NCI-H345 (cell line): ENCODE results near the gene TCP11.
A peak's percentile ranks its signal among the peaks of the same experiment; 100 is the strongest.

Experiments used
- DNase-seq: peaks from one replicate; lab custom pipeline; 2025; lab: John Stamatoyannopoulos, UW

TCP11 gene

GRCh38 chr6:35173044-35173426, 31.9 kb upstream of the TCP11 start:
- DNase-seq: no peak

- no peak for DNase-seq
Observed at GRCh38 chr6:35170891-35171290, 29.8 kb upstream of the TCP11 start.

GRCh38 chr6:35170166-35170565, 29.0 kb upstream of the TCP11 start:
- no peak for DNase-seq

- peak; percentile 17 for DNase-seq
Observed at GRCh38 chr6:35168461-35168861, 27.3 kb upstream of the TCP11 start.

GRCh38 chr6:35167505-35167904, 26.4 kb upstream of the TCP11 start:
- no peak for DNase-seq

GRCh38 chr6:35166520-35166919, 25.4 kb upstream of the TCP11 start:
- DNase-seq: peak; percentile 45

GRCh38 chr6:35166116-35166515, 25.0 kb upstream of the TCP11 start:
- DNase-seq: no peak

GRCh38 chr6:35165630-35166071, 24.5 kb upstream of the TCP11 start:
- peak; percentile 27 for DNase-seq

- no peak for DNase-seq
Observed at GRCh38 chr6:35164868-35165267, 23.7 kb upstream of the TCP11 start.

- DNase-seq: no peak
Observed at GRCh38 chr6:35164277-35164676, 23.1 kb upstream of the TCP11 start.

- DNase-seq: no peak
Observed at GRCh38 chr6:35163836-35164235, 22.7 kb upstream of the TCP11 start.

GRCh38 chr6:35161776-35162607, 20.9 kb upstream of the TCP11 start:
- no peak for DNase-seq

GRCh38 chr6:35161266-35161665, 20.1 kb upstream of the TCP11 start:
- DNase-seq: no peak

GRCh38 chr6:35160642-35161041, 19.5 kb upstream of the TCP11 start:
- no peak for DNase-seq

GRCh38 chr6:35158520-35158919, 17.4 kb upstream of the TCP11 start:
- DNase-seq: no peak

GRCh38 chr6:35154947-35155346, 13.8 kb upstream of the TCP11 start:
- no peak for DNase-seq

- DNase-seq: no peak
Observed at GRCh38 chr6:35154262-35154661, 13.1 kb upstream of the TCP11 start.

- no peak for DNase-seq
Observed at GRCh38 chr6:35152067-35152707, 11.0 kb upstream of the TCP11 start.

- no peak for DNase-seq
Observed at GRCh38 chr6:35151466-35151865, 10.3 kb upstream of the TCP11 start.

- DNase-seq: no peak
Observed at GRCh38 chr6:35149891-35150566, 8.9 kb upstream of the TCP11 start.

GRCh38 chr6:35148167-35148741, 7.1 kb upstream of the TCP11 start:
- DNase-seq: no peak

- DNase-seq: no peak
Observed at GRCh38 chr6:35147486-35147885, 6.3 kb upstream of the TCP11 start.

GRCh38 chr6:35147026-35147425, 5.9 kb upstream of the TCP11 start:
- no peak for DNase-seq
